HG03442 (cell line): Measurements from ENCODE around the gene SMYD3.

ENCODE experiments used
- ATAC-seq: cut with Tn5 transposase; IDR thresholded peaks from one replicate; pipeline ENCODE4 v1.9.1; 2021; ENCODE audit warnings: mild to moderate bottlenecking, moderate library complexity; ENCODE audit not compliant: unreplicated experiment

SMYD3 gene

GRCh38 chr1:246309247-246309884, 197.7 kb downstream of the SMYD3 start:
- no peak for ATAC-seq

- ATAC-seq = no peak
Measured at GRCh38 chr1:246308533-246309075, 198.5 kb downstream of the SMYD3 start.

- ATAC-seq = no peak
Measured at GRCh38 chr1:246306415-246307037, 200.6 kb downstream of the SMYD3 start.

- ATAC-seq = no peak
Measured at GRCh38 chr1:246304484-246305259, 202.4 kb downstream of the SMYD3 start.

GRCh38 chr1:246302711-246303317, 204.3 kb downstream of the SMYD3 start:
- no peak for ATAC-seq

GRCh38 chr1:246302251-246302625, 204.8 kb downstream of the SMYD3 start:
- no peak for ATAC-seq

- ATAC-seq = no peak
Measured at GRCh38 chr1:246301553-246302250, 205.4 kb downstream of the SMYD3 start.

GRCh38 chr1:246300626-246301549, 206.2 kb downstream of the SMYD3 start:
- no peak for ATAC-seq

GRCh38 chr1:246297279-246298265, 209.5 kb downstream of the SMYD3 start:
- no peak for ATAC-seq

- ATAC-seq = no peak
Measured at GRCh38 chr1:246295968-246296367, 211.1 kb downstream of the SMYD3 start.

GRCh38 chr1:246295340-246295739, 211.7 kb downstream of the SMYD3 start:
- no peak for ATAC-seq

- ATAC-seq = no peak
Measured at GRCh38 chr1:246294263-246294662, 212.8 kb downstream of the SMYD3 start.

GRCh38 chr1:246293366-246294121, 213.5 kb downstream of the SMYD3 start:
- no peak for ATAC-seq

- no peak for ATAC-seq
Measured at GRCh38 chr1:246292571-246292970, 214.5 kb downstream of the SMYD3 start.

GRCh38 chr1:246291127-246291526, 216.0 kb downstream of the SMYD3 start:
- no peak for ATAC-seq

GRCh38 chr1:246283771-246284410, 223.2 kb downstream of the SMYD3 start:
- no peak for ATAC-seq

- ATAC-seq = no peak
Measured at GRCh38 chr1:246281639-246282038, 225.4 kb downstream of the SMYD3 start.
